BJ (cell line): Measurements from ENCODE around the gene SAMD11. TPM values are rescaled to one million over a fixed set of nuclear protein-coding genes. Genes with fewer than 3 reads are reported as not detected.

ENCODE experiments used
- CTCF ChIA-PET: fragments of 350-600 bp; formaldehyde crosslinking; extraction: SDS; loops from one replicate; lab custom pipeline; 2021; ENCODE audit warnings: antibody characterized with exemption, inconsistent platforms; lab: Yijun Ruan, JAX
- POLR2A ChIA-PET: fragments of 300-600 bp; sonication (Branson Sonifier 250); formaldehyde crosslinking; extraction: SDS; loops from one replicate; lab custom pipeline; 2021; ENCODE audit warnings: antibody characterized with exemption; lab: Charles Lee
- DNase-seq: peaks from one replicate; pipeline ENCODE4 v3.0.0-alpha.2; 2011; ENCODE audit warnings: low read depth
- H3K27me3 ChIP-seq: 2 replicates; pipeline ENCODE4 v1.6.0; 2011; ENCODE audit warnings: low read length; ENCODE audit not compliant: control insufficient read depth, insufficient read depth
- H3K36me3 ChIP-seq: 2 replicates; pipeline ENCODE4 v1.5.1; 2011; ENCODE audit warnings: low read length; ENCODE audit not compliant: control insufficient read depth, insufficient read depth
- H3K4me3 ChIP-seq: 2 replicates; pipeline ENCODE4 v1.5.1; 2011; ENCODE audit warnings: low read depth, mild to moderate bottlenecking, control low read depth, low read length
- polyA plus RNA-seq: library from polyadenylated mRNA; depleted of rRNA; stranded (reverse); fragments of >200 nt; gene quantifications from 2 replicates; pipeline ENCODE4 v1.2.3, GENCODE V29; 2011
- TF ChIP-seq, protein P1 (sequence below): IDR thresholded peaks from 2 replicates; pipeline ENCODE4 v1.5.1; 2011; ENCODE audit warnings: low read depth, mild to moderate bottlenecking, control low read depth, inconsistent platforms, low read length, moderate library complexity; ENCODE audit not compliant: insufficient read depth

SAMD11 gene
- polyA plus RNA-seq, 1 experiment: 10.0 TPM

DNA sequence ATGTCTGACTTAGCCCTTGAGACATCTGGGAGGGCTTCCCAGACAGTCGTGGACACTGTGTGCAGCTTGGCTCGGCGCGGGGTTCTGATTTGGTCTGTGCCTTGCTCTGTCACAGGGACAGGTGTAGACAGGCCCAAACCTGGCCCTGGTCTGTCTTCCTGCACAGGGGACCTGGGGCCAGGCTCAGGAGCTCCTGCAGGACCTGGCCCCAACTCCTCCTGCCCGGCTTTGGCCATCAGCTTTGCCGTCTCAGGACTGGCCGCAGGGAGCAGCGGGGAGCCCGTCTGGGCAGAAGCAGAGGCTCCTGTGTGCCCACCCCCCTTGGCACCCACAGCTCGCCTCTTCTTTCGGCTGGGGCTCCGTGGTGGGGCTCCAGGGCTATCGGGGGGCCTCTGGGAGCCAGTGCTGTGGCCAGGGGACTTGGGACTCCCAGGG lies 56.4 kb downstream of the SAMD11 start:
- ChIA-PET CTCF (interaction anchor here (0.6 to 9.5 kb wide), 5 partner anchors 14 to 268 kb away, joined by 3 to 157 read pairs (median 4); no protein-coding TSS in a partner anchor), POLR2A (no interaction called here)
- Histone ChIP-seq H3K36me3 (no peaks in the 10 kb centered on the region), H3K27me3 (no peaks in the 10 kb centered on the region), H3K4me3 (no peak overlapping the region)
- no peak for DNase-seq
- TF ChIP-seq, protein P1, sequence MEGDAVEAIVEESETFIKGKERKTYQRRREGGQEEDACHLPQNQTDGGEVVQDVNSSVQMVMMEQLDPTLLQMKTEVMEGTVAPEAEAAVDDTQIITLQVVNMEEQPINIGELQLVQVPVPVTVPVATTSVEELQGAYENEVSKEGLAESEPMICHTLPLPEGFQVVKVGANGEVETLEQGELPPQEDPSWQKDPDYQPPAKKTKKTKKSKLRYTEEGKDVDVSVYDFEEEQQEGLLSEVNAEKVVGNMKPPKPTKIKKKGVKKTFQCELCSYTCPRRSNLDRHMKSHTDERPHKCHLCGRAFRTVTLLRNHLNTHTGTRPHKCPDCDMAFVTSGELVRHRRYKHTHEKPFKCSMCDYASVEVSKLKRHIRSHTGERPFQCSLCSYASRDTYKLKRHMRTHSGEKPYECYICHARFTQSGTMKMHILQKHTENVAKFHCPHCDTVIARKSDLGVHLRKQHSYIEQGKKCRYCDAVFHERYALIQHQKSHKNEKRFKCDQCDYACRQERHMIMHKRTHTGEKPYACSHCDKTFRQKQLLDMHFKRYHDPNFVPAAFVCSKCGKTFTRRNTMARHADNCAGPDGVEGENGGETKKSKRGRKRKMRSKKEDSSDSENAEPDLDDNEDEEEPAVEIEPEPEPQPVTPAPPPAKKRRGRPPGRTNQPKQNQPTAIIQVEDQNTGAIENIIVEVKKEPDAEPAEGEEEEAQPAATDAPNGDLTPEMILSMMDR: no peak

DNA sequence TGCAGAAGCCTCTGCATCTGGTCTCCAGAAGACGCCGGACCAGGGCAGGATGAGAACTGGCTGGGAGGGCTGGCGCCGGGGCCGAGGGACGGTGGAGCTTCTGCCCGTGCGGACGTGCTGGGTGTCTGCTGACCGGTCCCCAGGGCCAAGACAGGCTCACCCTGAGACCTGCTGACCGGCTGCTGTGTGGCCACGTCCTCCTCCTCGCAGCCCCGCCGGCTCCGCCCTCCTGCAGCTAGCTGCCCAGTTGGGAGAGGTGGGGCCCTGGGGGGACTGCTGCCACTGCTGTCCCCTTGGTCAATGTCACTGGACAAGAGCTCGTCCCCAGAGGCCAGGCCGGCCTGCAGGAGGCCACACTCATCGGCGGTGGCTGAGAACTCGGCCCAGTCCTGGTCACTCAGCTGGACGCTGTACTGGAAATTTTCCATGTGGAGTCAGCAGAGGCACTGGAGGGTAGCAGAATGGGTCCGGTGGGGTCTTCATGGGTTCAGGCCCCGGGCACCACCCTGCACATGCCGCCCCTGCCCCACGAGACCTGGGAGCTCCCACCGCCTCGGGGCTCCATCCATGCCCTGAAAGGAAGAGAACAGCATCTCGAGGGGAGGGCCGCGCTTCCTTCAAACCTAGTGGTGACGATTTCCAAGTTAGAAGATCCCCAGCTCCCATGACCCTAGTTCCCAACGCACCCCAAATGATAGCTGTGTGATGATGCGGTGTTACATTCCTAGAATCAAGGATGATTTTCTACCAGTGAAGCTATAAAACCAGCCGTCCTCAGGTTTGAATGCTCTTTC lies 57.1 kb downstream of the SAMD11 start:
- Histone ChIP-seq H3K4me3 (no peak overlapping the region), H3K36me3 (no peaks in the 10 kb centered on the region), H3K27me3 (no peaks in the 10 kb centered on the region)
- no peak for DNase-seq
- CTCF ChIA-PET: interaction anchor here (1.2 to 9.5 kb wide), 6 partner anchors 14 to 391 kb away, joined by 3 to 157 read pairs (median 6); no protein-coding TSS in a partner anchor
- POLR2A ChIA-PET: interaction anchor here (1.2 kb wide), 1 partner anchor 20 kb away, joined by 3 read pairs; no protein-coding TSS in a partner anchor
- TF ChIP-seq, protein P1: no peak

DNA sequence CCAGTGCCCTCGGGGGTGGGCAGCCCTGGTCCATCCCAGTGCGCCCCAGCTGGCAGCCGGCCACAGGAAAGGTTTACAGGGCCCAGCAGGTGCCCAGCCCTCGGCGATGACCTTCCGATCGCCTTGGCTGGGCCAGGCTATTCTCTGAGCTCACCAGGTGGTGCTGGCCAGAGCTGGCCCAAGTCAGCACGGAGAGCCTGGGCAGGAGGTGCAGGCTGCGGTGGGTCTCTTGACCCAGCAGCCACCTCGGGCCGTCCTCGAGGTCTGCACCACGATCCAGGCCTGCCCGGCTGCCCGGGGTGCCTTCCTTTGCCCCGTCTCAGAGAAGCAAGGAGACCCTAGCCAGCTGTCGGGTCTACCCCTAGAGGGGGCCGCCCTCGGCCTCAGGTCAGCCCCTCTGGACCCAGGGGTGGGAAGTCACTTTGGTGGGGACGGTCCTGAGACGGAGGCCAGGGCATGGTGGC lies 57.8 kb downstream of the SAMD11 start:
- Histone ChIP-seq H3K4me3 (no peak overlapping the region), H3K36me3 (no peaks in the 10 kb centered on the region), H3K27me3 (no peaks in the 10 kb centered on the region)
- ChIA-PET POLR2A (interaction anchor here (1.2 kb wide), 1 partner anchor 19 kb away, joined by 3 read pairs; no protein-coding TSS in a partner anchor), CTCF (interaction anchor here (0.7 to 9.5 kb wide), 6 partner anchors 21 to 390 kb away, joined by 3 to 157 read pairs (median 6); no protein-coding TSS in a partner anchor)
- DNase-seq: no peak
- TF ChIP-seq, protein P1: no peak

DNA sequence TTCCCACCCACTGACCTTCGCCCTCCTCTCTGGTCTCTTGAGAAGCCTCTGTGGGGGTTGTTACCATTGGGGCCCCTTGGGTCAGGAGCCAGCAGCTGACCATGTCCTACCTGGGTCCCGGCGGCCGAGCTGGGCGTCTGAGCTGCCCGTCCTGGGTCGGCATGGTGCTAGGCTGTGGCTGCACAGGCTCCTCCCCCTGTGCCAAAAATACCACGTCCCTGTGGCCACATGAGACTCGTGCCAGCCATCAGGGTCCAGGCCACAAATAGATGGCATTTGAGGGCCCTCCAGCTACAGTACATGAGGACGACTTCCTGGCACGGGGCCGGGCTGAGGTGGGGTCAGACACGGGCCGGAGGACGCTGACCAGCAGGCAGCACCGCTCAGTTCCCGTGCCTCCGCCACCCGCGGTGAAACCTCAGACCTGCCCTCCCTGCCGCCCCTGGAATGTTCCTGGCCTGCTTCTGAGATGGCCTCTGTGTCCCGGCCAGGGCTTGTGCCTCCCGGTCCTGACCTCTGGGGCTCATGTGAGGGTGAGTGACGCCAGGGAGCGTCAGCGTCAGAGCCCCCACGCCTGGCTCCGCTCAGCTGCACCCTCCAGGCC lies 58.3 kb downstream of the SAMD11 start, which contains the start of gene PERM1:
TSS of gene PERM1 (minus strand) at position 139 of the 604 bp plus-strand sequence. CDS start 1,064 bp downstream, outside the sequence.
- TF ChIP-seq, protein P1: no peak
- H3K4me3 ChIP-seq: no peak within 1 kb of the TSS
- no peak for DNase-seq
- CTCF ChIA-PET: interaction anchor here (0.7 to 9.5 kb wide), 8 partner anchors 12 to 88 kb away, joined by 3 to 157 read pairs (median 22); partner anchors contain the start of gene HES4
- POLR2A ChIA-PET: no interaction called here
- no peaks in the 10 kb centered on the region for H3K27me3 ChIP-seq
- no peaks in the 10 kb centered on the region for H3K36me3 ChIP-seq
